CD4-positive, alpha-beta memory T cell (primary cell): Measurements from ENCODE around the gene ADRB2. TPM values are rescaled to one million over a fixed set of nuclear protein-coding genes. Genes with fewer than 3 reads are reported as not detected.
A peak's percentile ranks its signal among the peaks of the same experiment; 100 is the strongest.

Experiments used
- CTCF ChIA-PET: fragments of 350-600 bp; sonication (Branson Sonifier 250); formaldehyde crosslinking; loops from one replicate; lab custom pipeline; 2021; ENCODE audit warnings: inconsistent platforms; ENCODE audit not compliant: partially characterized antibody; lab: Charles Lee
- POLR2A ChIA-PET: fragments of 350-600 bp; sonication (Branson Sonifier 250); formaldehyde crosslinking; loops from one replicate; lab custom pipeline; 2021; ENCODE audit not compliant: partially characterized antibody; lab: Charles Lee
- DNase-seq, 5 donors: peaks; one replicate each; pipeline versions ENCODE4 v3.0.0 to v3.0.0-alpha.2; 2020 to 2022; ENCODE audit warnings: mixed read lengths in 1 of 5
- H3K27ac ChIP-seq: one replicate; pipeline ENCODE4 v1.7.0; 2013; ENCODE audit warnings: low read depth, low read length
- H3K27me3 ChIP-seq: 2 replicates; pipeline ENCODE4 v1.7.0; 2013; ENCODE audit warnings: mild to moderate bottlenecking, low read length, moderate library complexity; ENCODE audit not compliant: insufficient read depth
- H3K36me3 ChIP-seq: 2 replicates; pipeline ENCODE4 v1.7.0; 2013; ENCODE audit warnings: mild to moderate bottlenecking, low read length, moderate library complexity; ENCODE audit not compliant: insufficient read depth
- H3K4me1 ChIP-seq: 2 replicates; pipeline ENCODE4 v1.7.0; 2013; ENCODE audit warnings: mild to moderate bottlenecking, low read length, moderate library complexity; ENCODE audit not compliant: insufficient read depth
- H3K4me3 ChIP-seq, 2 donors: one replicate each; pipeline ENCODE4 v1.7.0; 2013; ENCODE audit warnings: low read length in 2 of 2, mild to moderate bottlenecking in 1 of 2
- H3K9me3 ChIP-seq, 2 donors: one replicate each; pipeline ENCODE4 v1.7.0; 2013; ENCODE audit warnings: low read length in 2 of 2, control low read depth in 1 of 2; ENCODE audit not compliant: control insufficient read depth in 1 of 2
- H3K27ac Mint-ChIP-seq, 7 donors: one replicate each; pipeline ENCODE4 v1.8.0; 2020 to 2021; ENCODE audit warnings: mixed read lengths in 7 of 7, mild to moderate bottlenecking in 6 of 7, inconsistent platforms in 3 of 7, moderate library complexity in 3 of 7
- H3K27me3 Mint-ChIP-seq, 2 donors: one replicate each; pipeline ENCODE4 v1.8.0; 2020 to 2021; ENCODE audit warnings: mixed read lengths in 2 of 2
- H3K36me3 Mint-ChIP-seq, 2 donors: one replicate each; pipeline ENCODE4 v1.8.0; 2020 to 2021; ENCODE audit warnings: mixed read lengths in 2 of 2, inconsistent platforms in 1 of 2, mild to moderate bottlenecking in 1 of 2
- H3K4me1 Mint-ChIP-seq, 4 donors: one replicate each; pipeline ENCODE4 v1.8.0; 2020 to 2021; ENCODE audit warnings: mixed read lengths in 4 of 4, mild to moderate bottlenecking in 1 of 4
- H3K4me3 Mint-ChIP-seq, 8 donors: one replicate each; pipeline ENCODE4 v1.8.0; 2020 to 2021; ENCODE audit warnings: mixed read lengths in 8 of 8, mild to moderate bottlenecking in 7 of 8, moderate library complexity in 6 of 8, inconsistent platforms in 3 of 8
- H3K9me3 Mint-ChIP-seq, 8 donors: one replicate each; pipeline ENCODE4 v1.8.0; 2020 to 2021; ENCODE audit warnings: mixed read lengths in 8 of 8, mild to moderate bottlenecking in 5 of 8, inconsistent platforms in 3 of 8, moderate library complexity in 1 of 8
- intact Hi-C: fragments of 100-400 bp; cut with micrococcal nuclease; formaldehyde crosslinking; loops from one replicate; pipeline ENCODE4 v1.15.1; 2023
- polyA plus RNA-seq, 2 donors: library from polyadenylated mRNA; unstranded; fragments of 300-500 nt; fragmentation: Illumina TruSeq; gene quantifications; one replicate each; pipeline ENCODE4 v1.2.3, GENCODE V29; 2021
- total RNA-seq, 2 experiments: library from RNA; stranded (reverse); gene quantifications; one replicate each; pipeline ENCODE4 v1.2.3, GENCODE V29; 2021

ADRB2 gene
- total and polyA plus RNA-seq, 4 experiments from 2014 or later = 3.6 to 6.1 (median 5.4) TPM

DNA sequence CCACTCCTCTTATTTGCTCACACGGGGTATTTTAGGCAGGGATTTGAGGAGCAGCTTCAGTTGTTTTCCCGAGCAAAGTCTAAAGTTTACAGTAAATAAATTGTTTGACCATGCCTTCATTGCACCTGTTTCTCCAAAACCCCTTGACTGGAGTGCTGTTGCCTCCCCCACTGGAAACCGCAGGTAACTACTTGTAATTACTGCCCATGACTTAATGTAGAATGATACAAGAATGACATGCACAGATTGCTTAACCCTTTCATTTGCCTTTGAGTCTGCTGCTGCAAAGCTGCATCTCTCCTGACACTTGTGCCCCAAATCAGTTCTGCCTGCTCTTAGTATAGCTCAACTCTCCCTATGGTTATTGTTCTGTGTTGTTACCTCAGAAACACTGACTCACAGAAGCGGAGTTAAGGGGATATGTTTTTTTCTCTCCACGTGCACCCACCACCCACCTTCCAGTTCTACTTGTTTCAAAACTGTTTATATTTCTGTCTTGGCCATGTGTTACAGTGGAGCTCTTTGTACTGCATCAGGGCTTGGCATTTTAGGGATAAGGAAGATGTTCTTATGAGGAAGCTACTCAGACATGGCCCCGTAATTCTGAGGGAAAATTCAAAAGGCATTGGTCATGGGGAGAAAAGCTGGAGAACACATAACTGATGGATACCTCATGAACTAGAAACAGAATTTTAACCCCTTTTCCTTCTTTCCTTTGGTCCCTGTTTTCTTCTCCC is 2.3 kb downstream of the ADRB2 start:
- Mint-ChIP-seq H3K4me3 (peak overlapping the region; percentile 86 to 95 (median 90)), H3K27ac (peak overlapping the region; percentile 26 to 88 (median 65))

DNA sequence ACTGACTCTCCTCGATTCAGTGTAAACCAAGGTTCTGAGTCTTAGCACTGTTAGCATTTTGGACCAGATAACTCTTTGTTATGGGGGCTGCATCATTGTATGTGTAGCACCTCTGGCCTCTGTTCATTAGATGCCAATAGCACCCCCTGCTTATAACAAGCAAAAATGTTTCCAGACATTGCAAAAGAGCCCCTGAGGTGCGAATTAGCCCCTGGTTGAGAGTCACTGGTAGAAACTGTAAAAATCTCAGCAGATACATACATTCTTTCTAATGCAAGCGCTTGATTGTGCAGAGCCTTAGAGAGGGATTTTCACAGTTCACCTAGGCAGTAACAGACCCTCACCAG is 2.8 kb downstream of the ADRB2 start:
- H3K27me3 ChIP-seq = no peaks in the 10 kb centered on the region
- DNase-seq = no peak
- POLR2A ChIA-PET = interaction anchor here (1.2 to 3.4 kb wide), 2 partner anchors 9 to 19 kb away, joined by 3 to 11 read pairs; no protein-coding TSS in a partner anchor
- no peaks in the 10 kb centered on the region for H3K9me3 ChIP-seq
- H3K27ac Mint-ChIP-seq = peak overlapping the region in 4 of 7 donors; percentile 43 to 88 (median 74)
- peak overlapping the region; percentile 18 for H3K27ac ChIP-seq
- H3K36me3 ChIP-seq = no peaks in the 10 kb centered on the region
- intact Hi-C loops = loop anchor here (5.0 to 10.0 kb wide), 3 partner anchors 97 to 528 kb away; partner anchors contain the start of gene PCYOX1L
- H3K36me3 Mint-ChIP-seq = peaks cover 0 to 15% of the 10 kb centered on the region in 2 donors
- CTCF ChIA-PET = interaction anchor here (0.8 to 4.3 kb wide), 11 partner anchors 9 to 206 kb away, joined by 3 to 21 read pairs (median 4); no protein-coding TSS in a partner anchor
- H3K4me1 ChIP-seq = peaks cover 60% of the 10 kb centered on the region
- H3K4me1 Mint-ChIP-seq = peaks cover 30 to 88% (median 57%) of the 10 kb centered on the region in 4 donors
- peak overlapping the region; percentile 86 to 95 (median 90) for H3K4me3 Mint-ChIP-seq
- H3K9me3 Mint-ChIP-seq = no peaks in the 10 kb centered on the region
- peaks cover 0 to 2% of the 10 kb centered on the region in 2 donors for H3K27me3 Mint-ChIP-seq
- peak overlapping the region in 1 of 2 donors; percentile 44 for H3K4me3 ChIP-seq

More for the DNA sequence above, 2.3 kb downstream of the ADRB2 start:
- Histone ChIP-seq H3K4me1 (peaks cover 56% of the 10 kb centered on the region), H3K4me3 (peak overlapping the region; percentile 10 to 44), H3K27ac (no peak overlapping the region), H3K27me3 (no peaks in the 10 kb centered on the region), H3K9me3 (no peaks in the 10 kb centered on the region), H3K36me3 (no peaks in the 10 kb centered on the region)
- CTCF ChIA-PET = interaction anchor here (0.7 to 4.3 kb wide), 10 partner anchors 8 to 207 kb away, joined by 3 to 21 read pairs (median 6); no protein-coding TSS in a partner anchor
- Mint-ChIP-seq H3K9me3 (no peaks in the 10 kb centered on the region), H3K36me3 (peaks cover 0 to 15% of the 10 kb centered on the region in 2 donors), H3K4me1 (peaks cover 30 to 83% (median 52%) of the 10 kb centered on the region in 4 donors), H3K27me3 (no peaks in the 10 kb centered on the region)
- POLR2A ChIA-PET = interaction anchor here (1.0 to 5.1 kb wide), 4 partner anchors 9 to 25 kb away, joined by 3 to 73 read pairs (median 8); no protein-coding TSS in a partner anchor
- DNase-seq = peak in 2 of 5 donors; percentile 16 to 47
- intact Hi-C loops = loop anchor here (5.0 to 10.0 kb wide), 3 partner anchors 96 to 529 kb away; partner anchors contain the start of gene PCYOX1L

DNA sequence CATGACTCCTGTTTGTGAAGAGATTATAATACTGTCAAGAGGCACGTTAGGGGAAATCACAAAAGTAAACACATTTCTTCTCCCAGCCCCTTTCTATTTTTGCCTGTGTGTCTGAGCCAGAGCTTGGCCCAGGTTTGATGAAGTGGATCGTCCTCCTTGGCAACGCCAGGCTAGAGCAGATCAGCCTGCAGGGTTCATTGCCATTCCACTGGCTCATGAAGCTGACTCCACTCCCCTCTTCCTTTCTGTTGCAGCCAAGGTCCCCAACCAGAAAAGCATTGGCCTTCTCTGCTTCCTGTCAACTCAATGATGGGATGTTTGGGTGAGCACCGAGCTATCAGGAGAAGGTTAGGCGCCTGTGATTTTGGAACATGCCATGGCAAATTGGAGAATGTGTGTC is 3.3 kb downstream of the ADRB2 start:
- Histone ChIP-seq H3K27me3 (no peaks in the 10 kb centered on the region), H3K4me3 (peak overlapping the region in 1 of 2 donors; percentile 44), H3K27ac (peak overlapping the region; percentile 18), H3K4me1 (peaks cover 65% of the 10 kb centered on the region), H3K36me3 (no peaks in the 10 kb centered on the region), H3K9me3 (no peaks in the 10 kb centered on the region)
- Mint-ChIP-seq H3K4me3 (peak overlapping the region; percentile 86 to 95 (median 90)), H3K36me3 (peaks cover 0 to 15% of the 10 kb centered on the region in 2 donors), H3K27ac (peak overlapping the region in 5 of 7 donors; percentile 43 to 88 (median 79)), H3K4me1 (peaks cover 32 to 91% (median 61%) of the 10 kb centered on the region in 4 donors), H3K9me3 (no peaks in the 10 kb centered on the region), H3K27me3 (peaks cover 0 to 2% of the 10 kb centered on the region in 2 donors)
- POLR2A ChIA-PET = interaction anchor here (1.2 kb wide), 1 partner anchor 19 kb away, joined by 3 read pairs; no protein-coding TSS in a partner anchor
- CTCF ChIA-PET = interaction anchor here (0.8 to 4.3 kb wide), 5 partner anchors 9 to 128 kb away, joined by 3 to 21 read pairs (median 4); no protein-coding TSS in a partner anchor
- no peak for DNase-seq
- intact Hi-C loops = loop anchor here (5.0 to 10.0 kb wide), 3 partner anchors 97 to 528 kb away; partner anchors contain the start of gene PCYOX1L

DNA sequence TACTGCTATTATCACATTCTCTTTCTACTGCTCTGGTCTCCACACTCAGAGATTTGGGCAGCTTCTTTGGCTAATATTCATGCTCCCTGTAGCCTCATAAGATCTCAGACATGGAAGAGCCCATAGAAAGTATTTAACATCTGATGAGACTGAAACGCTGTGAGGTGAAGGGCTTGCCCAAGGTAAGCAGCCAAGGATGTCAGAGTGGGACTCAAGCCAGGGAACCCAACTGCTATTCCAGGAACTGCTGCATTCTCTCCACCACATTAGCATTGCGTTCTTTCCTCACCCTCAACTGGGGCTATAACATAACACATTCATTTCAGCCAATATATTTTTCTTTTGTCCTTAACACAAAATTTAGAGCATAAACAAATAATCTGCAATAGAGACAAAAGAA is 3.8 kb downstream of the ADRB2 start:
- no peak for DNase-seq
- Mint-ChIP-seq H3K4me3 (peak overlapping the region; percentile 86 to 95 (median 90)), H3K4me1 (peaks cover 32 to 91% (median 63%) of the 10 kb centered on the region in 4 donors), H3K27ac (peak overlapping the region in 2 of 7 donors; percentile 79 to 88), H3K27me3 (peaks cover 0 to 2% of the 10 kb centered on the region in 2 donors), H3K9me3 (no peaks in the 10 kb centered on the region), H3K36me3 (peaks cover 0 to 15% of the 10 kb centered on the region in 2 donors)
- intact Hi-C loops = no loop called here
- Histone ChIP-seq H3K27ac (no peak overlapping the region), H3K36me3 (no peaks in the 10 kb centered on the region), H3K27me3 (no peaks in the 10 kb centered on the region), H3K4me3 (no peak overlapping the region), H3K9me3 (no peaks in the 10 kb centered on the region), H3K4me1 (peaks cover 64% of the 10 kb centered on the region)
- ChIA-PET CTCF (interaction anchor here (0.9 to 4.3 kb wide), 4 partner anchors 9 to 127 kb away, joined by 3 to 21 read pairs (median 6); no protein-coding TSS in a partner anchor), POLR2A (no interaction called here)

- DNase-seq = no peak
- peaks cover 0 to 13% of the 10 kb centered on the region in 2 donors for H3K36me3 Mint-ChIP-seq
- H3K9me3 Mint-ChIP-seq = no peaks in the 10 kb centered on the region
- ChIA-PET POLR2A (interaction anchor here (1.1 to 1.5 kb wide), 3 partner anchors 8 to 18 kb away, joined by 3 to 4 read pairs (median 3); no protein-coding TSS in a partner anchor), CTCF (interaction anchor here (0.9 to 4.3 kb wide), 4 partner anchors 11 to 126 kb away, joined by 3 to 21 read pairs (median 4); no protein-coding TSS in a partner anchor)
- H3K4me3 Mint-ChIP-seq = peak overlapping the region; percentile 52 to 95 (median 86)
- no peak overlapping the region for H3K4me3 ChIP-seq
- no peak overlapping the region for H3K27ac ChIP-seq
- H3K4me1 ChIP-seq = peaks cover 54% of the 10 kb centered on the region
- H3K27me3 Mint-ChIP-seq = peaks cover 0 to 2% of the 10 kb centered on the region in 2 donors
- H3K36me3 ChIP-seq = no peaks in the 10 kb centered on the region
- peak overlapping the region; percentile 33 to 75 (median 62) for H3K27ac Mint-ChIP-seq
- peaks cover 34 to 96% (median 62%) of the 10 kb centered on the region in 4 donors for H3K4me1 Mint-ChIP-seq
- intact Hi-C loops = no loop called here
- no peaks in the 10 kb centered on the region for H3K9me3 ChIP-seq
- no peaks in the 10 kb centered on the region for H3K27me3 ChIP-seq
These were observed 5.5 kb downstream of the ADRB2 start for GRCh38 chr5:148831590-148832565.

DNA sequence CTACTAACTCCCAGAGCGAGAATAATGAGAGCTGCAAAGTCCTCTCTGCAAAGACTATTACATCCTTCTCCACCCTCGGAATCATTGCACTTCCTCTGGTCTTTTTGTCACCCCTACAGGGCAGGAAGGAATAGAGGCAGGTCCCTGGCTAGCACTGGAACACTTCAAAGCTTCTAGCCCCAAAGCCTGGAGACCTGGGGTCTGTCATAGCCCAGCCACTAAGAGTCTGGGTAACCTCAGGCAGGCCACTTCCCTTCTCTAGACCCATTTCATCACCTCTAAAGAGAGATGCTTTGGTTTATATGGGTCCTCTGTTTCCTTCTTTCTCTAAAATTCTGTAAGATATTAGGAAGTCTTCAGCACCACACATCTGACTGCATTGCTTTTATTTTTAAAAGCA is 6.7 kb downstream of the ADRB2 start:
- H3K4me3 Mint-ChIP-seq = peak overlapping the region; percentile 7 to 86 (median 24)
- peaks cover 0 to 2% of the 10 kb centered on the region in 2 donors for H3K27me3 Mint-ChIP-seq
- no peak overlapping the region for H3K4me3 ChIP-seq
- H3K9me3 ChIP-seq = no peaks in the 10 kb centered on the region
- H3K4me1 ChIP-seq = peaks cover 45% of the 10 kb centered on the region
- no peaks in the 10 kb centered on the region for H3K36me3 ChIP-seq
- H3K9me3 Mint-ChIP-seq = no peaks in the 10 kb centered on the region
- CTCF ChIA-PET = interaction anchor here (1.2 to 1.7 kb wide), 2 partner anchors 7 to 100 kb away, joined by 3 to 5 read pairs; no protein-coding TSS in a partner anchor
- peak overlapping the region in 1 of 7 donors; percentile 31 for H3K27ac Mint-ChIP-seq
- H3K4me1 Mint-ChIP-seq = peaks cover 31 to 94% (median 62%) of the 10 kb centered on the region in 4 donors
- POLR2A ChIA-PET = interaction anchor here (1.5 kb wide), 1 partner anchor 17 kb away, joined by 4 read pairs; no protein-coding TSS in a partner anchor
- DNase-seq = no peak
- H3K36me3 Mint-ChIP-seq = peaks cover 0 to 10% of the 10 kb centered on the region in 2 donors
- no peaks in the 10 kb centered on the region for H3K27me3 ChIP-seq
- H3K27ac ChIP-seq = no peak overlapping the region
- intact Hi-C loops = no loop called here
